GM12865 (cell line): ENCODE measurements around the gene CEP112.
A peak's percentile ranks its signal among the peaks of the same experiment; 100 is the strongest.

Experiments used
- DNase-seq: peaks from one replicate; pipeline ENCODE4 v3.0.0; 2010; ENCODE audit warnings: low read depth
- H3K4me3 ChIP-seq: 2 replicates; pipeline ENCODE4 v1.5.1; 2011; ENCODE audit warnings: mild to moderate bottlenecking, low read depth, low read length, control low read depth
- TF ChIP-seq, protein P1 (sequence below): IDR thresholded peaks from 2 replicates; pipeline ENCODE4 v1.5.1; 2011; ENCODE audit warnings: low read length, control low read depth, low read depth, inconsistent platforms; ENCODE audit not compliant: insufficient read depth; ENCODE audit errors: missing control alignments

The CEP112 gene

DNA sequence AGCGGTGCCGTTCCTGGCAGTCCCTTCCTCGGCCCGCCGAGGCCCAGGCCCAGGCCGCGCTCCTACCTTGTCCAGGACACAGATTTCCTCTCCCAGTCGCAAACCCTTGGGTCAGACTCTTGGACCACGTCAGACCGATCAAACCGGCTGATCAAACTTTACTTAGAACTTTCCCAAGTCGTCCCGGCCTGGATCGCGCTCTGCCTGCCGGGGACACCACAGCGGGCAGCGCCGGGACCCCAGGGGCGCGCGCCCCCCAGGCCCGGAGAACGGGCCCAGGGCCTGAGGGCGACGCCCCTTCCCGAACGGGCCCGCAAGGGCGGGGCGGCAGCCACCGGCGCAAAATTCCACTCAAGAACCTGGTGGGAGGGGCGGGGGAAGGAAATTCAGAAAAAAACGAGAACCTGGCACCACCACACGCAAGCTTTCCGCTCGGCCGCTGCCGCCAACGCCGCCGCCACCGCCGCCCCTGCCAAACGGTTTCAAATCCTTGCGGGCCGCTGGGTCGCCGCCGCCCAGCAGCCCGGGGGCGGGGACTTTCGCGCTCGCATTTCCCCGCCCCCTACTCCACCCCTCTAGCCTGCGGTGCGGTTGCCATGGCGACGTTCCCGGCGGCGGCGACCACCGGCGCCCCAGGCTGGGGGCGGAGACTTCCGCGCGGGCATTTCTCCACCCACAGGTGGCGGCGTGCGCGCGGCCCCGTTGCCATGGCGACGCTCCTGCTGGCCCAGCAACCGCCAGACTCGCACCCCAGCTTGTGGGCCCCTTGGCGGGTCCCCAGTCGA lies at the start of gene CEP112:
CEP112 (minus strand) TSS at position 541 of the 785 bp plus-strand sequence.
- DNase-seq = peak; percentile 86
- TF ChIP-seq, protein P1, sequence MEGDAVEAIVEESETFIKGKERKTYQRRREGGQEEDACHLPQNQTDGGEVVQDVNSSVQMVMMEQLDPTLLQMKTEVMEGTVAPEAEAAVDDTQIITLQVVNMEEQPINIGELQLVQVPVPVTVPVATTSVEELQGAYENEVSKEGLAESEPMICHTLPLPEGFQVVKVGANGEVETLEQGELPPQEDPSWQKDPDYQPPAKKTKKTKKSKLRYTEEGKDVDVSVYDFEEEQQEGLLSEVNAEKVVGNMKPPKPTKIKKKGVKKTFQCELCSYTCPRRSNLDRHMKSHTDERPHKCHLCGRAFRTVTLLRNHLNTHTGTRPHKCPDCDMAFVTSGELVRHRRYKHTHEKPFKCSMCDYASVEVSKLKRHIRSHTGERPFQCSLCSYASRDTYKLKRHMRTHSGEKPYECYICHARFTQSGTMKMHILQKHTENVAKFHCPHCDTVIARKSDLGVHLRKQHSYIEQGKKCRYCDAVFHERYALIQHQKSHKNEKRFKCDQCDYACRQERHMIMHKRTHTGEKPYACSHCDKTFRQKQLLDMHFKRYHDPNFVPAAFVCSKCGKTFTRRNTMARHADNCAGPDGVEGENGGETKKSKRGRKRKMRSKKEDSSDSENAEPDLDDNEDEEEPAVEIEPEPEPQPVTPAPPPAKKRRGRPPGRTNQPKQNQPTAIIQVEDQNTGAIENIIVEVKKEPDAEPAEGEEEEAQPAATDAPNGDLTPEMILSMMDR = no peak
- peak within 1 kb of the TSS; percentile 62 for H3K4me3 ChIP-seq

DNA sequence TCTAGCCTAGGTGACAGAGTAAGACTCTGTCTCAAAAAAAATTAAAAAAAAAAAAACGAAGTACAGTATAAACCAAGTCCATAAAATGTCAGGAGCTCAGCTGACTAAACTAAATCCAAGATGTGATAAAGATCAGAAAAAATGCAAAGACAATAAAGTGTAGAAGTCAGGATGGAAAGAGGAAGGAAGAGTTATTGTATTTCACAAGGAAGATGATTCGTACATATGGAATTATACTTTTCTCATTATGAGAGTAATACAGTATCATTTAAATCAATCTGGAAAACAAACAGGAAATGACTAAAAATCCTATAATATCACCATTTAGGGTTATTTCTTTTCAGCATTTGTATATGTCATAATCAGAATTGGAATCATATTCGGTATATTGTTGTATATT lies 48.7 kb upstream of the CEP112 start:
- DNase-seq = no peak
- H3K4me3 ChIP-seq = no peak overlapping the region
- TF ChIP-seq, protein P1 = no peak

DNA sequence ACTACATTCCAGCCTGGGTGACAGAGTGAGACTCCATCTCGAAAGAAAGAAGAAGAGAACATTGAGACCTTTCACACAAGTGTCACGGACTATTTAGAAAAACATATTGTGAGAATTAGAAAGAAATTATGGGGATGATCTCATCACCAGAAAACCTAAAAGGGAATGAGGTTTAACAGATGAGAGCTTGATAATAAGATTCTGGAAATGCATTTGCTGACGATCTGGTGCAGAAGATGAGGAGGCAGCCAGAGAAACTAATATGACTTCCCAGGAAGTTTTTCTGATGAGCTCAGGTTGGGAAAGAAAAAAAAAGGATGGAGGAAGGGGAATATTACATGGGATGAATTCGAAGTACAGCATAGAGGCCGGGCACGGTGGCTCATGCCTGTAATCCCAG lies 48.1 kb upstream of the CEP112 start:
- H3K4me3 ChIP-seq = no peak overlapping the region
- no peak for DNase-seq
- TF ChIP-seq, protein P1 = no peak

DNA sequence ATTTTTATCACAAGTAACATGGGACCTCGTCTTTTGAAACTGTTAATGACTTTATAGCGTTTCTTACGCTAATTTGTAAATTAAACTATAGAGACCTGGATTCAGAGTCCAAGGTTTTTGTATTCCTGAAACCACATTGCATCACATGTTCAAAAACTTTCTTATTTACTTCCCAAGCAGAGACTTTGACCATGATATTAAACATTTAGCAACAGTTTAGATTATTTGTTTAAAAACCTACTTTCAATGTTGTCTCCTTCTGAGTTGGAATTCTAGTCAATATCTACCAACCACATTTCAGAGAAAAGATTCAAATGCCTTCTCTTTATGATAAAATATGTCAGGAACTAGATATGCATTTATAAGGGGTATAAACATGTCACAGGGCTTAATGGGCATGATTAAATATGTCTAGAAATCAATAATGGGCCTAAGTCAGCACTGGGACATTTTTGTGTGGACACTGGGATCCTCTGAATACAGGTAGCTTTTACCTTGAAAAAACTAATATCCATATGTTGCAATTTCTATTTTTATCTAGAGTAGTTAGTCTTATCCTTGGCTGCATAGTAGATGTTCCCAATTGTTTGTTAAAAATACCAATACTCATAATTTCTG lies 43.6 kb upstream of the CEP112 start:
- no peak overlapping the region for H3K4me3 ChIP-seq
- TF ChIP-seq, protein P1 = no peak
- DNase-seq = no peak

DNA sequence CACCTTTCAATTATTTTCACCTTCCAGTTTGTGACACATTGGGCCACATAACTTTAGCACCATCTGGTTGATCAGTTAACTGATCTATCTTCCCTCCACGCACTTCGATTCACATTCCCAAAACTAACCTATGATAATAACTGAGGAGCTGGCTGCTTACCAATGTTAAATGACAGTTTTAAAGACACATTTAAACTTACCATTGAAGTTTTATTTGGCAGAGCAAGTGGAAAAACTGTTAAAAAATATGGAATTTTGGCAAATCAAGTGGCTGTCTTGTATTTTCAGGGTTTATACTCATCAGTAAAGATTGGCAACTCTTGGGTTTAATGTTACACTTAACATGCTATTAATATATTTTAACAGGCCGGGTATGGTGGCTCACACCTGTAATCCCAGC lies 42.7 kb upstream of the CEP112 start:
- no peak for DNase-seq
- TF ChIP-seq, protein P1 = no peak
- no peak overlapping the region for H3K4me3 ChIP-seq

DNA sequence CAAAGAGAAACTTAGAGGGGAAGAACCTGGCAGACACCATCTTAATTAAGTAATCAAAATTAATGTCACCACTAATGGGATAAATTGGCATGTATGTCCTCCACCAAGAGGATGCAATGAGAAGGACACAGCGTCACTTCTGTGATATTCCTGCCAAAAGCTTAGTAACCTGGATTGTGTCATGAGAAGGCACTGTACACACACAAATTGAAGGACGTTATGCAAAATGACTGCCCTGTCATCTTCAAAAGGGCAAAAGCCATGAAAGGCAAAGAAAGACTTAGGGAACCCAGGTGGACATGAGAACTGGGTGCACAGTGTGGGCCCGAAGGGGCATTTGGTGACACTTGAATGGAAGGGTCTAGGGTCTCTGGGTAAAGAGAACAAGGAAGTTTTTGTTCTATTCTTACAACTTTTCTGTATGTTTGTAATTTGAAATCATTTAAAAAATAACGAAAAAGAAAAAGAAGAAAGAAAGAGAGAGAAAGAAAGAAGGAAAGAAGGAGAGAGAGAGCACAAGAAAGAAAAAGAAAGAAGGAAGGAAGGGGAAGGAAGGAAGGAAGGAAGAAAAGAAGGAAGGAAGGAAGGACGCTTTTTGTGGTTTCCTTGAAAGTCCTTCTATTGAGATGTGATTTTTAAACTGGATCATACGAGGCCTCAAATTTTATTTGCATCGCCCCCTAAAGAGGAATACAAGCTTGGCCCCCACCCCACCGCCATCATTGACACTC lies 41.3 kb upstream of the CEP112 start:
- DNase-seq = no peak
- TF ChIP-seq, protein P1 = no peak
- no peak overlapping the region for H3K4me3 ChIP-seq
